ENCODE results near the gene DUSP8.
"Not testable (repeated sequence)": the region's sequence is repeated elsewhere in the genome, so short reads cannot be mapped to it uniquely, and the experiment has no call there.

DUSP8 gene

DNA sequence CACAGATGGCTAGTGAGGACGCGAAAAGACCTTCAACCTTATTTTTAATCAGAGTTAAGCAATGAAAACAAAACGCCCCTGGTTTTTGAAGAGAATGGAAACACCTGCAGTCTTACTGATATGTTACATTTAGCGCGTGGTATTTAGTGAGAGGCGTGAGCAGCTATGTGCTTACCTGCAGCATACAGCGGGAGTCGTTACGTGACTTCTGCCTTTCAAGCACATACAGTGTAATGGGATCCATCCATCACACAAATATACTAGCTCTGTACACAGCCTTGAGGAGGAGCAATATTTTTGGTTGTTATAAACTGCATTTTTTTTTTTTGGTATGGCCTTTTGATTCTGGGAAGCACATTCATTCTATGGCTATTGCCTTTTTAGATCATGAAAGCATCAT, 20.6 kb upstream of the DUSP8 start:
- no peak for DNase-seq (ENCODE audit: low spot score)
- no peak overlapping the region for H3K4me3 ChIP-seq
- H3K27ac ChIP-seq = no peak overlapping the region
- TF ChIP-seq, protein P1, sequence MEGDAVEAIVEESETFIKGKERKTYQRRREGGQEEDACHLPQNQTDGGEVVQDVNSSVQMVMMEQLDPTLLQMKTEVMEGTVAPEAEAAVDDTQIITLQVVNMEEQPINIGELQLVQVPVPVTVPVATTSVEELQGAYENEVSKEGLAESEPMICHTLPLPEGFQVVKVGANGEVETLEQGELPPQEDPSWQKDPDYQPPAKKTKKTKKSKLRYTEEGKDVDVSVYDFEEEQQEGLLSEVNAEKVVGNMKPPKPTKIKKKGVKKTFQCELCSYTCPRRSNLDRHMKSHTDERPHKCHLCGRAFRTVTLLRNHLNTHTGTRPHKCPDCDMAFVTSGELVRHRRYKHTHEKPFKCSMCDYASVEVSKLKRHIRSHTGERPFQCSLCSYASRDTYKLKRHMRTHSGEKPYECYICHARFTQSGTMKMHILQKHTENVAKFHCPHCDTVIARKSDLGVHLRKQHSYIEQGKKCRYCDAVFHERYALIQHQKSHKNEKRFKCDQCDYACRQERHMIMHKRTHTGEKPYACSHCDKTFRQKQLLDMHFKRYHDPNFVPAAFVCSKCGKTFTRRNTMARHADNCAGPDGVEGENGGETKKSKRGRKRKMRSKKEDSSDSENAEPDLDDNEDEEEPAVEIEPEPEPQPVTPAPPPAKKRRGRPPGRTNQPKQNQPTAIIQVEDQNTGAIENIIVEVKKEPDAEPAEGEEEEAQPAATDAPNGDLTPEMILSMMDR (IDR thresholded peaks at IDR 0.05) = no peak

DNA sequence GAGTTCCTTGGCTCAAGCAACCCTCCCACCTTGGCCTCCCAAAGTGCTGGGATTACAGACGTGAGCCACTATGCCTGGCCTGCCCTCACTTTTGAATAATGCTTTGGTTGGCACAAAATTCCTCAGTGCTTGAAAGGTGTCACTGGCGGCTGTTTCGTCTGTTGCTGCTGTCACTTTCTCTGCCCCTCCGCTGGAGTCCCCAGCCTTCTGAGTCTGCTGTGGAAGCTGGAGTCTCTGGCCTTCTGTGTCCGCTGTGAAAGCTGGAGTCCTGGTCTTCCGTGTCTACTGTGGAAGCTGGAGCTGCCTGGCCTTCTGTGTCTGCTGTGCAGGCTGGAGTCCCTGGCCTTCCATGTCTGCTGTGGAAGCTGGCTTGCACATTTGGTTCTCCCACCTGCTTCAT, 17.9 kb upstream of the DUSP8 start:
- Histone ChIP-seq H3K27ac (no peak overlapping the region), H3K4me3 (no peak overlapping the region)
- TF ChIP-seq, protein P1 (IDR thresholded peaks at IDR 0.05) = no peak
- no peak for DNase-seq (ENCODE audit: low spot score)

DNA sequence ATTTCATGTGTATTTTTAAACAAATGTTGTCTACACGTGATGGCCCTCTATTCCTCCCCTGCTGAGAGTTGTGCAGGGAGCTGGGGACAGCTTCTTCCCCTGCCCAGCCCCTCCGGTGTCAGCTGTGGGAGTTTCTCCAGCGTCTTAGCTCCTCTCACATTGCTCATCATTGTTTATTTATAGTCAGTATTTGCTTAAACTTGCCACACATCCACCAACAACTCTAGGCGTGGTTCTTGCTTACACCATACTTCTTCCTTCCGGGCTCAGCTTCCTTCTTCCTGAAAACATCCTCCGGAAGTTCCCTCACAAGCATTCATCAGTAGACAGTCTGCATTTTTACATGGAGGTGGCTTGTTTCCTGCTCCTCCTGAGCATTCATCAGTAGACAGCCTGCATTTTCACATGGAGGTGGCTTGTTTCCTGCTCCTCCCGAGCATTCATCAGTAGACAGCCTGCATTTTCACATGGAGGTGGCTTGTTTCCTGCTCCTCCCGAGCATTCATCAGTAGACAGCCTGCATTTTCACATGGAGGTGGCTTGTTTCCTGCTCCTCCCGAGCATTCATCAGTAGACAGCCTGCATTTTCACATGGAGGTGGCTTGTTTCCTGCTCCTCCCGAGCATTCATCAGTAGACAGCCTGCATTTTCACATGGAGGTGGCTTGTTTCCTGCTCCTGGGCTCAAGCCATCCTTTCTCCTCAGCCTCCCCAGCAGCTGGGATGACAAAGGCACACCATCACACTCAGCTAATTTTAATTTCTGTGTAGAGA, 17.3 kb upstream of the DUSP8 start:
- not testable (repeated sequence) for DNase-seq (ENCODE audit: low spot score); H3K4me3 ChIP-seq; H3K27ac ChIP-seq

DNA sequence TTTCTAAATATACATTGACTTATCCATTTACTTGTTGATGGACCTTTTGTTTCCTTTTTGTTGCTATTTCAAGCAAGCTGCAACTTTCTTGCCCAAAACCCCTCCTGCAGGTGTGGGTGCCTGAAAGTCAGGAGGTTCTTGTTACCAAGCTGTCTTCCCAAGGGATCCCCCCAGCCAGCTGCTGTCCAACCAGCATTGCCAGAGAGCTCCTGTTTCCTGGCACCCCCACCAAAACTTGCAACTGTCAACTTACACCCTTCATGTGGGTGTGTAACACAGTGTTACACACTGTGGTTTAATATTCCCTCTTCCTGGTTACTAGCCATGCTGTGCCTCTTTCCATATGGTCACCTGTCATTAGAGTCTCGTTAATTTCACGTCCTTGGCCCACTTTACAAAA, 14.6 kb upstream of the DUSP8 start:
- Histone ChIP-seq H3K27ac (no peak overlapping the region), H3K4me3 (no peak overlapping the region)
- no peak for DNase-seq (ENCODE audit: low spot score)
- TF ChIP-seq, protein P1 (IDR thresholded peaks at IDR 0.05) = no peak

DNA sequence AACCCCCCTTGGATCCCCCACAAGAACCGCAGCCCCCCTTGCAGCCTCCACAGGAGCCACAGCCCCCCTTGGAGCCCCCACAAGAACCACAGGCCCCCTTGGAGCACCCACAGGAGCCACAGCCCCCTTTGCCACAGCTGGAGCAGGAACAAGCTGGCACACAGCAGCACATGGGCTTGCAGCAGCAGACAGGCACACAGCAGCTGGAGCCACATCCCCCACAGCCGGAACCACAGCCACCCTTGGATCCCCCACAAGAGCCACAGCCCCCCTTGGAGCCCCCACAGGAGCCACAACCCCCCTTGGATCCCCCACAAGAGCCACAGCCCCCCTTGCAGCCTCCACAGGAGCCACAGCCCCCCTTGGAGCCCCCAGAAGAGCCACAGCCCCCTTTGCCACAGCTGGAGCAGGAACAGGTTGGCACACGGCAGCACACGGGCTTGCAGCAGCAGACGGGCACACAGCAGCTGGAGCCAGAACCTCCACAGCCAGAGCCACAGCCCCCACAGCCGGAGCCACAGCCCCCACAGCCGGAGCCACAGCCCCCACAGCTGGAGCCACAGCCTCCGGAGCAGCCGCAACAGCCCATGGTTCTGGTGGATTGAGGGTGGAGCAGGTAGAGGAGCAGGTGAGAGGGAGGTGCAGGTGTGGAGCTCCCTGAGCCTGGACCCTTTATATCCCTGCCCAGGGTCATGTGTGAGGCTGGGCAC, 12.7 kb upstream of the DUSP8 start, which contains the start of gene KRTAP5-1:
KRTAP5-1 (minus strand) TSS at position 623 of the 710 bp plus-strand sequence; CDS start at position 589, 34 bp downstream.
- H3K27ac ChIP-seq; DNase-seq (ENCODE audit: low spot score); H3K4me3 ChIP-seq: not testable (repeated sequence)

DNA sequence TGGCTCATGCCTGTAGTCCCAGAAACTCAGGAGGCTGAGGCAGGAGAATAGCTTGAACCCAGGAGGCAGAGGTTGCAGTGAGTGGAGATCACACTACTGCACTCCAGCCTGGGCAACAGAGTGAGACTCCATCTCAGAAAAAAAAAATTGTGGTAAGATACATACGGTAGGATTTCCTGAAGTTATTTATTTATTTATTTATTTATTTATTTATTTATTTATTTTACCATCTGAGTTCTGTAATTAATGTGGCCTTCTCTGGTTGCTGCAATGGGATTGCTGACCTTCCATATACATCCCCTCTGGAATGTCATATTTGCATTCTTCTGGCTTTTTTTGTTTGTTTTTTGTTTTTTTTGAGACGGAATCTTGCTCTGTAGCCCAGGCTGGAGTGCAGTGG, 10.8 kb upstream of the DUSP8 start:
- H3K27ac ChIP-seq; H3K4me3 ChIP-seq; DNase-seq (ENCODE audit: low spot score): not testable (repeated sequence)

DNA sequence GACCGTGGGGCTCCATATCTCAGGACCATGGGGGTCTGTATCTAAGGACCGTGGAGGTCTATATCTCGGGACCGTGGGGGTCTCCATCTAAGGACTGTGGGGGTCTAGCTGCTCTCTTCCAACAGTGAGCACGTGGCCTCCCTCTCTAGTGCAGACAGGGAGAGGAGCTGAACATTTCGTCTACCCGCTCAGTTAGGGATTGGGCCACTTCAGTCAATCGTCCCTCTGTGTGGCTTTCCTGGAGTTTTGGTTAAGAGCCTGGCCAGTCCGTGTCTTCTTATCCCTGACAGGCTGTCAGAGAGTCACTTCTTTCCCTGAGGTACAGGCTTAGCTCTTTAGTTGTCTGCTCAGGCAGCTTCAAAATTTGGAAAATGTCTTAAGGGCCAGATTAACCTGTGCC, 9.9 kb upstream of the DUSP8 start:
- H3K27ac ChIP-seq = no peak overlapping the region
- no peak for DNase-seq (ENCODE audit: low spot score)
- no peak overlapping the region for H3K4me3 ChIP-seq
- TF ChIP-seq, protein P1 (IDR thresholded peaks at IDR 0.05) = no peak

DNA sequence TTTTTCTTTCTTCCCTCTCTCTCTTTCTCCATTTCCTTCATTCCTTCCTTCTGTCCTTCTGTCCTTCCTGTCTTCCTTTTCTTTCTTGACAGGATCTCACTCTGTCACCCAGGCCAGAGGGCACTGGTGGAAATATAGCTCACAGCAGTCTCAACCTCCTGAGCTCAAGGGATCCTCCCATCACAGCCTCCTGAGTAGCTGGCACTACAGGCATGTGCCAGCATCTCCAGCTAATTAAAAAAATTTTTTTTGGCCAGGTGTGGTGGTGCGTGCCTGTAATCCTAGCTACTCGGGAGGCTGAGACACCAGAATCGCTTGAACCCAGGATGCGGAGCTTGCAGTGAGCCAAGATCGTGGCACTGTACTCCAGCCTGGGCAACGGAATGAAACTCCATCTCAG, 4.8 kb upstream of the DUSP8 start:
- TF ChIP-seq, protein P1 (IDR thresholded peaks at IDR 0.05) = no peak
- DNase-seq (ENCODE audit: low spot score) = no peak
- H3K4me3 ChIP-seq = no peak overlapping the region

DNA sequence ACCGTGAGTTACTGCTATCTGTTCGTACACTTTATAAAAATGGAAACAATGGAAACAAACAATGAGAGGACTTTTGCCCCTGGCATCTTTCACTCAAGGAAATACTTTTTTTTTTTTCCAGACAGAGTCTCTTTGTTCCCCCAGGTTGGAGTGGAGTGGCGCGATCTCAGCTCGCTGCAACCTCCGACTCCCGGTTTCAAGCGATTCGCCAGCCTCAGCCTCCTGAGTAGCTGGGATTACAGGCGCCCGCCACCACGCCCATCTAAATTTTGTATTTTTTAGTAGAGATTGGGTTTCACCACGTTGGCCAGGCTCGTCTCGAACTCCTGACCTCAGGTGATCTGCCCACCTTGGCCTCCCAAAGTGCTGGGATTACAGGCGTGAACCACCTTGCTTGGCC, 3.7 kb upstream of the DUSP8 start:
- not testable (repeated sequence) for H3K4me3 ChIP-seq; DNase-seq (ENCODE audit: low spot score); H3K27ac ChIP-seq

More for the DNA sequence above, 4.8 kb upstream of the DUSP8 start:
- no peak overlapping the region for H3K27ac ChIP-seq

All from coronary artery (tissue), 2 donors.